DMS53 (cell line): ENCODE results near the gene SRC.

Experiments
- DNase-seq: peaks from one replicate; lab custom pipeline; 2025; lab: John Stamatoyannopoulos, UW

Gene SRC

DNA sequence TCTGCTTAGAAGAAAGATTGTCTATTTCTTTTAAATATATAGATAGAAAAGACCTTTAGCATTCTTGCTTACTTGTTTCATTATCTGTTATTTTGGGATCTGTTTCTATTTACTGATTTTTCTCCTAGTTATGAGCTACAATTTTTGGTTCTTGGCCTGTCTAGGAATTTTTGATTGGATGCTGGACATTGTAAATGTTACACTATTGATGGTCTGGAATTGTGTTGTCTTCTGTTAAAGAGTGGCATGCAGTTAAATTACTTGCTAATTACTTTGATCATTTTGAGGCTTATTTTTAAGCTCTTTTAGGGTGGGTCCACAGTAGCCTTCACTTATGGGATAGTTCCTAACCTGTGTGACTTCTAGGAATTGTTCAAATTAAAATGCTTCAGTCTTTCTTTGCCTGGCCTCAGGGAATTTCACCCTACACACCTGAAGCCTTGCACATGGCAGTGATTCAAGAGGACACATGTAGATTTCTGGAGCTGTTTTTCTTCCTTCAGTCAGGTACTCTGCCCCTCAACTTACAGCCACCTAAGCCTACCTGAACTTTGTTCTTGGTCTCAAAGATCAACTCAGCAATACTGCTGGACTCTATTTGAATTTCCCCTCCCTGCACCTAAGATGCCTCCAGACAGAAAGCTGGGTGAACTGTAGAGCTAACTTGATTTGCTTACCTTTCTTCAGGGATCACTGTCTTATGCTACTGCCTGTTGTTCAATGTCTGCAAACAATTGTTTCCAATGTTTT lies 108.9 kb downstream of the SRC start:
- DNase-seq, result no peak
